Fibroblast of lung (primary cell): ENCODE measurements around the gene JUP.

Experiments used
- CTCF ChIP-seq, 2 donors: IDR thresholded peaks in 1 of 2; conservative IDR thresholded peaks in 1 of 2; 1 replicate in 1 of 2; 2 replicates in 1 of 2; pipeline ENCODE4 v1.5.1; 2011 to 2012; ENCODE audit warnings: low read length in 2 of 2, control low read depth in 1 of 2, inconsistent platforms in 1 of 2, low read depth in 1 of 2, mild to moderate bottlenecking in 1 of 2
- EZH2 ChIP-seq: IDR thresholded peaks from 2 replicates; pipeline ENCODE4 v1.5.1; 2012; ENCODE audit warnings: low read length, control low read depth, mild to moderate bottlenecking; ENCODE audit errors: missing control alignments

DNA sequence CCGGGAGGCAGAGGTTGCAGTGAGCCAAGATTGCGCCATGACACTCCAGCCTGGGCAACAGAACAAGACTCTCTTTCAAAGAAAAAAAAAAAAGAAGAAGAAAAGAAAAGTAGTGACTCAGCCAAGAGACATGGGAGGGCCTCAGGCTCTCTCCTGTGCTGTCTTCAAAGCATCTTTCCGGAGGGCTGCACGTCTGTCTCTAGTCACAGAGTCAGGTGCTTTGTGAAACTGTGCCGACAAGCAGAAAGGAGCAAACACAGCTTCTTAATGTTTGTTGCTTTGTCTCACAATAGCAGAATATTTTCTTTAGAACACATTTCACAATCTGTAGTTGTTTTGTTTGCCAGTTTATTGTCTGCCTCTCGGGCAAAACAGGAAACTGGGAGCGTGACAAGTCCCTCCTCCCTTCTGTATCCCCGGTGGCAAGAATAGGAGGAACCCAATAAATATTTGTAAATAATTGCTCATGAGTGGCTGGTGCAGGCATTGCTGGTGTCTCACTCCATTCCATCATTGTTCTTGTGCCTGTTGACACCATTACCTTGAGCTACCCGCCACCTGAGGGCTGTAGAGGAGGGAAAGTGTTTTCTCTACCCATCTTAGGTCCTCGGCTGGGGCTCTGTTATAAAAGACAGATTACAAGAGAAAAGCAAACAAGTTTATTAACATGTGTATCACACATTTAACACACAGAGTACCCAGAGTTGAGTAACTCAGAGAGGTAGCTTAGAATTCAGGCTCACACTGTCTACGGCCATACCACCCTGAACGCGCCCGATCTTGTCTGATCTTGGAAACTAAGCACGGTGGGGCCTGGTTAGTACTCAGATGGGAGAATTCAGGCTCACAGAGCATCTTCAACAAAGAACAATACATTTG lies 68.9 kb downstream of the JUP start:
- TF ChIP-seq CTCF (conservative IDR thresholded peaks at IDR 0.05 in 1 of 2, IDR thresholded peaks at IDR 0.05 in 1 of 2; ENCODE audit: low read depth in 1 of 2, low read length in 2 of 2) (no peak), EZH2 (no peak)
